GM12801 (cell line): Measurements from ENCODE around the gene NOVA1.

Source experiments
- CTCF ChIP-seq: IDR thresholded peaks from one replicate; pipeline ENCODE4 v1.5.1; 2011; ENCODE audit warnings: control low read depth; ENCODE audit not compliant: insufficient read length; ENCODE audit errors: extremely low read depth

Gene NOVA1

GRCh38 chr14:26606729-26607312 is 9.0 kb upstream of the NOVA1 start:
- TF ChIP-seq CTCF = no peak

GRCh38 chr14:26605602-26606001 is 7.8 kb upstream of the NOVA1 start:
- TF ChIP-seq CTCF = no peak

GRCh38 chr14:26602902-26603301 is 5.1 kb upstream of the NOVA1 start:
- no peak for TF ChIP-seq CTCF

- no peak for TF ChIP-seq CTCF
These were observed 4.0 kb upstream of the NOVA1 start for GRCh38 chr14:26601856-26602255.

- no peak for TF ChIP-seq CTCF
These were observed 1.5 kb upstream of the NOVA1 start for GRCh38 chr14:26599291-26599690.

- no peak for TF ChIP-seq CTCF
These were observed 869 bp upstream of the NOVA1 start for GRCh38 chr14:26598672-26599131.

GRCh38 chr14:26598081-26598671 is 343 bp upstream of the NOVA1 start:
- no peak for TF ChIP-seq CTCF
